Natural killer cell (primary cell): ENCODE measurements around the gene YJEFN3. TPM values are rescaled to one million over a fixed set of nuclear protein-coding genes. Genes with fewer than 3 reads are reported as not detected.

ENCODE experiments used
- ATAC-seq, 3 donors: fragments of 150-1000 bp in 2 of 3; fragments of 200-7000 bp in 1 of 3; cut with Tn5 transposase; 1 replicate in 1 of 3; 2 replicates in 2 of 3; pipeline ENCODE4 v1.10.0; 2021; ENCODE audit warnings: mild to moderate bottlenecking in 2 of 3, moderate library complexity in 2 of 3
- DNase-seq, 2 donors: peaks; one replicate each; pipeline versions ENCODE4 v3.0.0 to v3.0.0-alpha.2; 2013 to 2021; ENCODE audit warnings: mixed read lengths in 1 of 2
- H3K27ac ChIP-seq: one replicate; pipeline ENCODE4 v1.5.1; 2013; ENCODE audit warnings: mild to moderate bottlenecking, low read length
- H3K27me3 ChIP-seq: one replicate; pipeline ENCODE4 v1.6.1; 2013; ENCODE audit warnings: low read length; ENCODE audit not compliant: control insufficient read depth, insufficient read depth
- H3K36me3 ChIP-seq: one replicate; pipeline ENCODE4 v1.6.1; 2013; ENCODE audit warnings: low read length; ENCODE audit not compliant: control insufficient read depth, insufficient read depth
- H3K4me1 ChIP-seq: one replicate; pipeline ENCODE4 v1.6.1; 2013; ENCODE audit warnings: low read length; ENCODE audit not compliant: control insufficient read depth, insufficient read depth
- H3K4me3 ChIP-seq: one replicate; pipeline ENCODE4 v1.5.1; 2013; ENCODE audit warnings: low read length
- H3K9me3 ChIP-seq: one replicate; pipeline ENCODE4 v1.6.1; 2013; ENCODE audit warnings: low read length; ENCODE audit not compliant: control insufficient read depth, insufficient read depth
- H3K27ac Mint-ChIP-seq, 2 donors: one replicate each; pipeline ENCODE4 v1.8.0; 2022; ENCODE audit warnings: mild to moderate bottlenecking in 2 of 2, mixed read lengths in 2 of 2, moderate library complexity in 1 of 2
- H3K27me3 Mint-ChIP-seq, 2 donors: one replicate each; pipeline ENCODE4 v1.8.0; 2022; ENCODE audit warnings: low read depth in 2 of 2, mixed read lengths in 2 of 2
- H3K36me3 Mint-ChIP-seq: one replicate; pipeline ENCODE4 v1.8.0; 2022; ENCODE audit warnings: mixed read lengths
- H3K4me1 Mint-ChIP-seq, 2 donors: one replicate each; pipeline ENCODE4 v1.8.0; 2022; ENCODE audit warnings: mixed read lengths in 2 of 2
- H3K4me3 Mint-ChIP-seq: one replicate; pipeline ENCODE4 v1.8.0; 2022; ENCODE audit warnings: mild to moderate bottlenecking, moderate library complexity, mixed read lengths
- H3K9me3 Mint-ChIP-seq, 2 donors: one replicate each; pipeline ENCODE4 v1.8.0; 2022; ENCODE audit warnings: mixed read lengths in 2 of 2
- CTCF ChIP-seq: fragments of 200-600 bp; IDR thresholded peaks from one replicate; pipeline ENCODE4 v1.8.0; 2022; ENCODE audit warnings: antibody characterized with exemption
- WGBS: methylation state at CpG from one replicate; pipeline ENCODE4 v1.1.7; 2013; ENCODE audit warnings: missing lambda C conversion rate; ENCODE audit not compliant: insufficient coverage; 5-methylcytosine and 5-hydroxymethylcytosine counted together
- intact Hi-C: fragments of 100-400 bp; cut with micrococcal nuclease; formaldehyde crosslinking; loops from one replicate; pipeline ENCODE4 v1.14.2; 2022
- total RNA-seq, 4 donors: library from RNA; stranded (reverse); fragments of 120-200 nt in 1 of 4; gene quantifications; one replicate each; pipeline versions ENCODE4 v1.2.3 to v1.2.4, GENCODE V29; 2013 to 2022

YJEFN3 gene
- total RNA-seq, 3 donors from 2014 or later (not counting 1 experiment from before 2014, with no cell fraction given): 4.0 to 6.0 (median 4.3) TPM

- H3K4me3 Mint-ChIP-seq: no peak overlapping the region
- intact Hi-C loops: no loop called here
- WGBS: 86% methylated on average over 75 of the region's 75 CpGs
Observed at GRCh38 chr19:19544257-19544953, 15.7 kb downstream of the YJEFN3 start.

GRCh38 chr19:19544954-19545591 is 16.4 kb downstream of the YJEFN3 start:
- Histone ChIP-seq H3K36me3 (no peaks in the 10 kb centered on the region), H3K4me3 (no peak overlapping the region), H3K9me3 (no peaks in the 10 kb centered on the region), H3K27me3 (peaks cover 13% of the 10 kb centered on the region), H3K27ac (no peak overlapping the region), H3K4me1 (peaks cover 20% of the 10 kb centered on the region)
- DNase-seq (no peak), ATAC-seq (no peak)
- Mint-ChIP-seq H3K27me3 (peaks cover 0 to 9% of the 10 kb centered on the region in 2 donors), H3K4me1 (peaks cover 0 to 16% of the 10 kb centered on the region in 2 donors), H3K36me3 (no peaks in the 10 kb centered on the region), H3K27ac (no peak overlapping the region), H3K4me3 (no peak overlapping the region), H3K9me3 (no peaks in the 10 kb centered on the region)
- WGBS: 89% methylated on average over 53 of the region's 53 CpGs
- intact Hi-C loops: no loop called here
- no peak for TF ChIP-seq CTCF

More at GRCh38 chr19:19544257-19544953, 15.7 kb downstream of the YJEFN3 start:
- Mint-ChIP-seq H3K4me1 (peaks cover 0 to 16% of the 10 kb centered on the region in 2 donors), H3K36me3 (no peaks in the 10 kb centered on the region), H3K9me3 (no peaks in the 10 kb centered on the region), H3K27me3 (peaks cover 0 to 9% of the 10 kb centered on the region in 2 donors), H3K27ac (no peak overlapping the region)
- H3K9me3 ChIP-seq: no peaks in the 10 kb centered on the region
- ATAC-seq (no peak), DNase-seq (no peak)
- no peaks in the 10 kb centered on the region for H3K36me3 ChIP-seq
- H3K27me3 ChIP-seq: peaks cover 13% of the 10 kb centered on the region
- peaks cover 20% of the 10 kb centered on the region for H3K4me1 ChIP-seq
- no peak overlapping the region for H3K27ac ChIP-seq
- H3K4me3 ChIP-seq: no peak overlapping the region
- no peak for TF ChIP-seq CTCF

GRCh38 chr19:19545707-19546106 is 17.0 kb downstream of the YJEFN3 start:
- no peaks in the 10 kb centered on the region for H3K36me3 Mint-ChIP-seq
- Histone ChIP-seq H3K36me3 (no peaks in the 10 kb centered on the region), H3K4me3 (no peak overlapping the region), H3K27me3 (peaks cover 10% of the 10 kb centered on the region), H3K27ac (no peak overlapping the region), H3K4me1 (peaks cover 14% of the 10 kb centered on the region), H3K9me3 (no peaks in the 10 kb centered on the region)
- 94% methylated on average over 23 of the region's 23 CpGs for WGBS
- peaks cover 0 to 9% of the 10 kb centered on the region in 2 donors for H3K27me3 Mint-ChIP-seq
- intact Hi-C loops: no loop called here
- H3K4me1 Mint-ChIP-seq: peaks cover 0 to 13% of the 10 kb centered on the region in 2 donors
- DNase-seq (no peak), ATAC-seq (no peak)
- H3K27ac Mint-ChIP-seq: no peak overlapping the region
- H3K4me3 Mint-ChIP-seq: no peak overlapping the region
- no peak for TF ChIP-seq CTCF
- H3K9me3 Mint-ChIP-seq: no peaks in the 10 kb centered on the region
